Esophagus muscularis mucosa (tissue), 4 donors: Measurements from ENCODE around the gene TBC1D16. TPM values are rescaled to one million over a fixed set of nuclear protein-coding genes. Genes with fewer than 3 reads are reported as not detected.

Experiments
- DNase-seq: peaks from one replicate; pipeline ENCODE4 v3.0.0-alpha.2; 2017; ENCODE audit errors: extremely low spot score
- H3K27ac ChIP-seq, 4 donors: fragments of 200-600 bp; sonication (generic); replicated peaks in 1 of 4; 1 replicate in 3 of 4; 2 replicates in 1 of 4; pipeline ENCODE4 v1.5.1; 2016 to 2019; ENCODE audit warnings: mild to moderate bottlenecking in 1 of 4
- H3K27me3 ChIP-seq, 4 donors: fragments of 200-600 bp; sonication (generic); one replicate each; pipeline versions ENCODE4 v1.5.1 to v1.6.0; 2016 to 2019
- H3K36me3 ChIP-seq, 4 donors: fragments of 200-600 bp; sonication (generic); one replicate each; pipeline ENCODE4 v1.5.1; 2016 to 2019
- H3K4me1 ChIP-seq, 4 donors: fragments of 200-600 bp; sonication (generic); one replicate each; pipeline ENCODE4 v1.5.1; 2016 to 2019
- H3K4me3 ChIP-seq, 4 donors: fragments of 200-600 bp; sonication (generic); 1 replicate in 2 of 4; 2 replicates in 2 of 4; pipeline ENCODE4 v1.5.1; 2016 to 2019; ENCODE audit warnings: mild to moderate bottlenecking in 4 of 4, moderate library complexity in 1 of 4
- H3K9me3 ChIP-seq, 4 donors: fragments of 200-600 bp; sonication (generic); 1 replicate in 3 of 4; 2 replicates in 1 of 4; pipeline ENCODE4 v1.5.1; 2016 to 2019
- EP300 ChIP-seq: sonication (generic); formaldehyde crosslinking; IDR thresholded peaks from one replicate; pipeline ENCODE4 v1.6.1; 2017; ENCODE audit warnings: antibody characterized with exemption
- POLR2A ChIP-seq: fragments of 450-650 bp; IDR thresholded peaks from one replicate; pipeline ENCODE4 v1.6.1; 2017; ENCODE audit warnings: antibody characterized with exemption, moderate library complexity, mild to moderate bottlenecking, low read depth
- POLR2AphosphoS5 ChIP-seq, 2 donors: sonication (generic); formaldehyde crosslinking; IDR thresholded peaks; one replicate each; pipeline ENCODE4 v1.6.1; 2017; ENCODE audit warnings: antibody characterized with exemption in 2 of 2
- WGBS: methylation state at CpG from one replicate; pipeline ENCODE4 v1.1.5; 2018; 5-methylcytosine and 5-hydroxymethylcytosine counted together
- intact Hi-C: fragments of 100-400 bp; cut with DNase I; formaldehyde crosslinking; loops from one replicate; pipeline ENCODE4 v1.15.1; 2023
- total RNA-seq, 4 donors: library from RNA; depleted of rRNA; stranded (reverse); fragments of >200 nt; gene quantifications; one replicate each; pipeline versions ENCODE4 v1.1.0 to v1.2.1, GENCODE V29; 2016
- TF ChIP-seq, protein P1 (sequence below), 3 experiments: fragments of 200-600 bp in 2 of 3; fragments of 450-650 bp in 1 of 3; sonication (generic) in 2 of 3; IDR thresholded peaks; one replicate each; pipeline ENCODE4 v1.5.1; 2017 to 2019; ENCODE audit warnings: antibody characterized with exemption in 3 of 3, mild to moderate bottlenecking in 2 of 3, moderate library complexity in 1 of 3

Gene TBC1D16
- total RNA-seq, 4 donors from 2014 or later, result 30.3 to 37.4 (median 33.2) TPM

DNA sequence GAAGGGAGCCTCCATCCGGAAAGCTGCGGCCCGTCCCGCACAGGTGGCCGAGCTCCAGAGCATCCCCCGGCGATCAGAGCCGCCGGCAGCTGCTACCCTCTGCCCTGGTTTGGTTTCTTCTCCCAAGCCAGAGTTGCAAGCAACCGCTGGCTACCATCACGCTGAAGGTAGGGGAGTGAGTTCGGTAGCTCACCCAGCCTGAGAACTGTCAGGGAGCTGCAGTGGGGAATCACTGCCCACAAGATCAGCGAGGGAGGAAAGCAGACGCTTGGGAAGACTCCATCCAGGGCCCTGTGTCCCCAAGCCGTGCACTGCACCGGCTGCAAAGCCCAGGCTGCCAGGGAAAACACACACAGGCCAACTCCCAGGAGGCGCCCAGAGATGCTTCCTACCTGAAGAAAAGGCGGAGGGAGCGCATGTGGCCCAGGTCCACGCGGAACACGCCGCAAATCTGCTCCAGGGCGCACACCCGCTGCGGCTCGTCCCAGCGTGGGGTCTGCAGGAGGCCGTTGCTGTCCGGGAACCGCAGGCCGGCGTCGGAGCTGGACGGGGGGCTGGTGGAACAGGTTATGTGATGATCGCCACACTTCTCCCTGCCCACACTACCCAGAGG lies 83.3 kb downstream of the TBC1D16 start:
- no peaks in the 10 kb centered on the region for H3K9me3 ChIP-seq
- peak overlapping the region in 2 of 4 donors; percentile 15 to 49 for H3K27ac ChIP-seq
- H3K4me1 ChIP-seq, result peaks cover 15 to 23% (median 20%) of the 10 kb centered on the region in 4 donors
- H3K36me3 ChIP-seq, result peaks cover 12 to 32% (median 29%) of the 10 kb centered on the region in 4 donors
- H3K27me3 ChIP-seq, result no peaks in the 10 kb centered on the region
- no peak for DNase-seq
- peak overlapping the region in 2 of 4 donors; percentile 15 to 19 for H3K4me3 ChIP-seq
- intact Hi-C loops, result no loop called here
- TF ChIP-seq POLR2A (no peak), EP300 (no peak), POLR2AphosphoS5 (IDR thresholded peaks at IDR 0.05) (no peak)
- TF ChIP-seq, protein P1, sequence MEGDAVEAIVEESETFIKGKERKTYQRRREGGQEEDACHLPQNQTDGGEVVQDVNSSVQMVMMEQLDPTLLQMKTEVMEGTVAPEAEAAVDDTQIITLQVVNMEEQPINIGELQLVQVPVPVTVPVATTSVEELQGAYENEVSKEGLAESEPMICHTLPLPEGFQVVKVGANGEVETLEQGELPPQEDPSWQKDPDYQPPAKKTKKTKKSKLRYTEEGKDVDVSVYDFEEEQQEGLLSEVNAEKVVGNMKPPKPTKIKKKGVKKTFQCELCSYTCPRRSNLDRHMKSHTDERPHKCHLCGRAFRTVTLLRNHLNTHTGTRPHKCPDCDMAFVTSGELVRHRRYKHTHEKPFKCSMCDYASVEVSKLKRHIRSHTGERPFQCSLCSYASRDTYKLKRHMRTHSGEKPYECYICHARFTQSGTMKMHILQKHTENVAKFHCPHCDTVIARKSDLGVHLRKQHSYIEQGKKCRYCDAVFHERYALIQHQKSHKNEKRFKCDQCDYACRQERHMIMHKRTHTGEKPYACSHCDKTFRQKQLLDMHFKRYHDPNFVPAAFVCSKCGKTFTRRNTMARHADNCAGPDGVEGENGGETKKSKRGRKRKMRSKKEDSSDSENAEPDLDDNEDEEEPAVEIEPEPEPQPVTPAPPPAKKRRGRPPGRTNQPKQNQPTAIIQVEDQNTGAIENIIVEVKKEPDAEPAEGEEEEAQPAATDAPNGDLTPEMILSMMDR (IDR thresholded peaks at IDR 0.05), result no peak
- 68% methylated on average over 22 of the region's 36 CpGs for WGBS

DNA sequence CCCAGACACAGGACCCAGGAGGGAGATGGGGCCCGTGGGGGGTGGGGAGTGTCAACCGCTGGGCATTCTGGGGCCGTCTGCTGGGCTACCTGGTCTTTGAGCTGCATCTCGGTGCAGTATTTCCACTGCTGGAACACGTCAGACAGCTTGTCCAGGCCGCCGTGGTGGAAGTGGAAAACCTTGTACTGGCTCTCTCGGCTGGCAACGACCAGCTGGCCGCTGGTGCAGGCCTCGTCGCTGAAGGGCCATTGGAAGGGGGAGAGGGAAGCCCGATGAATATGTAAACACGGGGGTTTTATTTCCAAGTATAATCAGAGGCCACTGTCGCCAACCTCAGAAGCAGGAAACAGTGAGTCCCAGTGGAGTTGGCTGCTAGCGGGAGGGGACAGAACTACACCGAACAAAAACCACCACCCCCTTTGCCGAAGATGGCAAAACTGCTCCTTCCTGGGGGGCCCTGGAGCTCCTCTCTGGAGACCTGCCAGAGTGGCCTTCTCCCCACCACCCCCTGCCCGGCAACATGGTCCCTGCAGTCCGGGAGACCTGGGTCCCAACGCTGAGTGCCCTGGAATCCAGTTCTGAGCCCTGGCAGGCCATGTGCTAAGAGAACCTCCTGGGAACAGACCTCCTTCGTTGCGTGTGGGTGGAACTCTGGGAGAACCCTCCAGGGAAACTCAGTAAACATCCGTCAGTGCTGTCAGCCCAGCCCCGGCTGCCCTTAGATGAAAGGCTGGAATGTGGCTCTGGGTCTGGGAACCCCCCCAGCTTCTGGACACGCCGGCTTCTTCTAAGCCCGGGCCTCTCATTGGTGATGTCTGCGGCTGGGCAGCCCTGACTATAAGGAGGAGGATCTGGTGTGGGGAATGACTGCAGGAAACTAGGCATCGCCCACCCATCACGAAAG lies 84.1 kb downstream of the TBC1D16 start:
- Histone ChIP-seq H3K4me1 (peaks cover 15 to 23% (median 20%) of the 10 kb centered on the region in 4 donors), H3K9me3 (no peaks in the 10 kb centered on the region), H3K27ac (peak overlapping the region; percentile 21 to 49 (median 44)), H3K27me3 (no peaks in the 10 kb centered on the region), H3K36me3 (peaks cover 12 to 39% (median 36%) of the 10 kb centered on the region in 4 donors), H3K4me3 (peak overlapping the region in 3 of 4 donors; percentile 15 to 27 (median 19))
- intact Hi-C loops, result no loop called here
- no peak for DNase-seq
- WGBS, result 53% methylated on average over 20 of the region's 31 CpGs
- no peak for TF ChIP-seq EP300
- no peak for TF ChIP-seq POLR2A
- no peak for TF ChIP-seq POLR2AphosphoS5 (IDR thresholded peaks at IDR 0.05)
- TF ChIP-seq, protein P1 (IDR thresholded peaks at IDR 0.05), result no peak

DNA sequence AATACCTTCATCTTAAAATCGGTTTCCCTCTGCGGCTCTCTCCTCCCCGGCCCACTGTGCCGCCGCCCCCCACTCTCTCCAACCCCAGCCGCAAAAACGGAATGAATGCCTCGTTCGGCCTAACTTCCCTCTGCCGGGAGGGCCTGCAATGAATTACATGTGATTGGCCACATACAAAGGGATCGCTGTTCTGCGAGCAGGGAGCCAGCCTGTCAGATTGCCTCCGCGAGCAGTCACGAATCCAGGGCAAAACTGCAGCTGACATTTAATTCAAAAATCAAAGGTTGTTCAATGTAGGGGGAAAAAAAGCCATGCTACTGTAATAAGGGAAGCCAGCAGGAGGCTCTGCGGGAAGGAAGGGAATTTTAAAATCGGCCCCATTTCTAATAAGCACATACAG lies 84.9 kb downstream of the TBC1D16 start:
- WGBS, result 93% methylated on average over 17 of the region's 17 CpGs
- intact Hi-C loops, result no loop called here
- H3K27me3 ChIP-seq, result no peaks in the 10 kb centered on the region
- DNase-seq, result no peak
- no peak overlapping the region for H3K4me3 ChIP-seq
- peaks cover 12 to 47% (median 41%) of the 10 kb centered on the region in 4 donors for H3K36me3 ChIP-seq
- no peaks in the 10 kb centered on the region for H3K9me3 ChIP-seq
- H3K27ac ChIP-seq, result peak overlapping the region in 3 of 4 donors; percentile 41 to 49 (median 48)
- H3K4me1 ChIP-seq, result peaks cover 15 to 23% (median 20%) of the 10 kb centered on the region in 4 donors
- no peak for TF ChIP-seq POLR2AphosphoS5 (IDR thresholded peaks at IDR 0.05)
- TF ChIP-seq, protein P1 (IDR thresholded peaks at IDR 0.05), result no peak
- no peak for TF ChIP-seq EP300
- no peak for TF ChIP-seq POLR2A

DNA sequence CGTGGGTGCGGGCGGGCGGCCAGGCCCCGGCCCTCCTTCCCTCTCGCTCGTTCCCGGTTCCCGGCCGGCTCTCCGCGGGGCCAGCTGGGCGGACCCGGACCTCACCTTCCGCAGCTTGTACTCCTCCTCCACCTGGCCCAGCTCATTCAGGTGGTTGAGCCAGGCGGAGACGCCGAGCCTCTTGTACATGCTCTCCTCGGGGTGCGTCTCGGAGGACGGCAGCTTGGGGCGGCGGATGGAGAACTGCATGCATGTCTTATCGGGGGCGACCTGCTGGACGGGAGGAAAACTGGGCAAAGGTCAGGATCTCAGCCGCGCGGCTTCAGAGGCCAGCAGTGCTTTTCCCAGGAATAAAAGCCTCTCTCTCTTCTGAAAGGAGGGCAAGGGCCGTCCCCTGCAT lies 85.4 kb downstream of the TBC1D16 start:
- TF ChIP-seq, protein P1 (IDR thresholded peaks at IDR 0.05), result no peak
- no peak for TF ChIP-seq POLR2A
- TF ChIP-seq EP300, result no peak
- TF ChIP-seq POLR2AphosphoS5 (IDR thresholded peaks at IDR 0.05), result no peak
- peaks cover 12 to 51% (median 41%) of the 10 kb centered on the region in 4 donors for H3K36me3 ChIP-seq
- no peak for DNase-seq
- no peaks in the 10 kb centered on the region for H3K27me3 ChIP-seq
- no peak overlapping the region for H3K27ac ChIP-seq
- intact Hi-C loops, result no loop called here
- WGBS, result 88% methylated on average over 31 of the region's 31 CpGs
- peaks cover 15 to 23% (median 20%) of the 10 kb centered on the region in 4 donors for H3K4me1 ChIP-seq
- H3K9me3 ChIP-seq, result no peaks in the 10 kb centered on the region
- H3K4me3 ChIP-seq, result no peak overlapping the region
